Upper lobe of left lung (tissue), 4 donors: Measurements from ENCODE around the gene ZNF43.
"Not testable (repeated sequence)": the region's sequence is repeated elsewhere in the genome, so short reads cannot be mapped to it uniquely, and the experiment has no call there.

Experiments
- POLR2A ChIP-seq, 4 donors: fragments of 450-650 bp; IDR thresholded peaks; one replicate each; pipeline ENCODE4 v1.5.1; 2016 to 2017; ENCODE audit warnings: antibody characterized with exemption in 4 of 4, mild to moderate bottlenecking in 2 of 4
- POLR2AphosphoS5 ChIP-seq, 2 donors: sonication (generic); formaldehyde crosslinking; IDR thresholded peaks; one replicate each; pipeline ENCODE4 v1.5.1; 2017; ENCODE audit warnings: antibody characterized with exemption in 2 of 2
- TF ChIP-seq, protein P1 (sequence below), 6 experiments: fragments of 450-650 bp in 4 of 6; fragments of 200-600 bp in 2 of 6; sonication (generic) in 2 of 6; IDR thresholded peaks; one replicate each; pipeline ENCODE4 v1.5.1; 2016 to 2019; ENCODE audit warnings: antibody characterized with exemption in 6 of 6

GRCh38 chr19:21880761-21881160 lies 44.8 kb upstream of the ZNF43 start:
- TF ChIP-seq POLR2A, POLR2AphosphoS5 (IDR thresholded peaks at IDR 0.05): not testable (repeated sequence)
- TF ChIP-seq, protein P1, sequence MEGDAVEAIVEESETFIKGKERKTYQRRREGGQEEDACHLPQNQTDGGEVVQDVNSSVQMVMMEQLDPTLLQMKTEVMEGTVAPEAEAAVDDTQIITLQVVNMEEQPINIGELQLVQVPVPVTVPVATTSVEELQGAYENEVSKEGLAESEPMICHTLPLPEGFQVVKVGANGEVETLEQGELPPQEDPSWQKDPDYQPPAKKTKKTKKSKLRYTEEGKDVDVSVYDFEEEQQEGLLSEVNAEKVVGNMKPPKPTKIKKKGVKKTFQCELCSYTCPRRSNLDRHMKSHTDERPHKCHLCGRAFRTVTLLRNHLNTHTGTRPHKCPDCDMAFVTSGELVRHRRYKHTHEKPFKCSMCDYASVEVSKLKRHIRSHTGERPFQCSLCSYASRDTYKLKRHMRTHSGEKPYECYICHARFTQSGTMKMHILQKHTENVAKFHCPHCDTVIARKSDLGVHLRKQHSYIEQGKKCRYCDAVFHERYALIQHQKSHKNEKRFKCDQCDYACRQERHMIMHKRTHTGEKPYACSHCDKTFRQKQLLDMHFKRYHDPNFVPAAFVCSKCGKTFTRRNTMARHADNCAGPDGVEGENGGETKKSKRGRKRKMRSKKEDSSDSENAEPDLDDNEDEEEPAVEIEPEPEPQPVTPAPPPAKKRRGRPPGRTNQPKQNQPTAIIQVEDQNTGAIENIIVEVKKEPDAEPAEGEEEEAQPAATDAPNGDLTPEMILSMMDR (IDR thresholded peaks at IDR 0.05): peak in 1 of 6 experiments; percentile 18
